Measurements from ENCODE around the gene NUDCD3.

The NUDCD3 gene

DNA sequence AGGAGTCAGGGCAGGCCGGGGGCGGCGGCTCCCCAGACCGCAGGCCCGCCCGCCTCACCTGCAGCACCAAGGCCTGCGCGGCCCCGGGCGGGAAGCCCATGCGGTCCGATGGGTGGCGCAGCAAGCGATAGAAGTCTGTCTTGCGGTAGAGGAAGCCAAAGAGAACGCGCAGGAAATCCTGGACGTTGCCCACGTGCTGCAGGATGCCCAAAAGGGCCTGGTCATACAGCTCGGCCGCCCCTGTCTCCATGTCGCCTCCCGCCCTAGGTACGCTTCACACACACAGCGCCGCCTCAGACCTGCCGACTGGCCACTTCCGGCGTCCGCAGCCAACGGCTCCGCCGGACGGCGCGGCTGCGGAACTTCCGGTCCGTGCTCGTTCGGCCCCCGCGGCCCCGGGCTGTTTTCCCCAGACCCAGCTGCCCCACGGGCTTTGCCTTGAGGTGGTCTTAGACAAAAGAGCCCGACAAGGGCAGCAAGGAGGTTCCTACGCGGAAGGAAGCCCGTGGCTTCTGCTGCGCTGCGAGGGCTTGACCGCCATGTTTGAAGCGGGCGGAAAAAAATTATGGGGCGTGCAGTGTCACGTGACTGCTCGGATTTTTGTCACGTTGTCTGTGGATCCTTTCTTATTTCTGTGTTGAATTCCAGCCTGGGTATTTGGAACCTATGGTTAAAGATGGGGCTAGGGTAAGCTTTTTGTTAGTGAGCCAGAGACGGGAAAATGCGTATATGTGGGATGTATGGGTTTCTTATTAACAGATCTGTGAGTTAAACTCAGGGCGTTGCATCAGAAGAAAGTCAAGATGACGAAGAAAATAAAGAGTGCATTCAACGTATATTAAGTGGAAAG is at the start of gene NUDCD3:
TSS of gene NUDCD3 (minus strand) at position 308 of the 850 bp plus-strand sequence. CDS start at position 250, 58 bp downstream.
- no peaks in the 10 kb centered on the region for H3K9me3 ChIP-seq (ENCODE audit: control insufficient read depth in 2 of 2, low read length in 2 of 2)
- peaks cover 13 to 21% of the 10 kb centered on the region in 2 donors for H3K4me1 ChIP-seq (ENCODE audit: control insufficient read depth in 2 of 2, insufficient read depth in 2 of 2, low read length in 2 of 2)
- H3K27ac ChIP-seq (ENCODE audit: low read depth in 2 of 2, low read length in 2 of 2) = peak within 1 kb of the TSS; percentile 95
- no peaks in the 10 kb centered on the region for H3K27me3 ChIP-seq (ENCODE audit: control insufficient read depth in 2 of 2, insufficient read depth in 2 of 2, low read length in 2 of 2)
- peak within 1 kb of the TSS; percentile 87 to 93 for H3K9ac ChIP-seq (ENCODE audit: low read depth in 1 of 2, low read length in 2 of 2)
- no peaks in the 10 kb centered on the region for H3K36me3 ChIP-seq (ENCODE audit: control insufficient read depth in 2 of 2, insufficient read depth in 2 of 2, low read length in 2 of 2)
- peak within 1 kb of the TSS; percentile 93 to 97 for H3K4me3 ChIP-seq (ENCODE audit: low read length in 2 of 2)

DNA sequence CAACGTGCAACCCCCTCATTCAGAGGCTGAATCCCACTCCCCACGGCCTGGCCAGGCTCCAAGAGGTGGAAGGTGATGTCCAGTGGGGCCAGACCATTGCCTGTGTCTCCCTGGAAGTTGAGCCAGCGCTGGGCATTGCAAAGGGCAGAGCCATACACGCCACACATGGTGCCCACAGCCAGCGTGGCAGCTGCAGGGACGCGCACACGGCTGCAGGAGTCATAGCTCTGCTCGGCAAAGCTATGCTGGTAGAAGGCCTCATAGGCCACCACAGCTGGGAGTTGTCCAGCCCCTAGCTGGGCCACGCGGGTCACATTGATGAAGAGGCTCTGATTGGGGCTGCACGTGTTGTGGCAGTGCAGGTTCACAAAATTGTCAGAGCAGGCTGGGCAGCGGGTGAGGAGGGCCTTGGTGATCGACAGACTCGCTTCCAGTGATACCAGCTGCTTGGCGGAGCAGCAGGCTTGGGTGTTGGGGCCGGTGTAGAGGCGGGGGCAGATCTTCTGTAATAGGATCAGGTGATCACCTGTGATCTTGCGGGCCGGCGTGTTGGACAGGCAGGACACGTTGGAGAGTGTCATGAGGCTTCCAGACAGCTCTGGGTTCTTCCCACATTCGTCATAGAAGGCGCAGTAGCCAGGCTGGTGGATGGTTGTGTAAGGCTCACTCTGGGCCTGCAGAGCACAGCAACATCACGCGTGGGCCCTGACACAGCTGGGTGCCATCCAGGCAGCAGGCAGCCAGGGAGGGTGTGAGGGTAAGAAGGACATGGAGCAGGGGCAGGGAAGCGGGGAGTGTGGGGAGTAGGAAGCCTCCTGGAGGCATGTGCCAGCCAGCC is 49.4 kb upstream of the NUDCD3 start:
- no peaks in the 10 kb centered on the region for H3K9me3 ChIP-seq (ENCODE audit: control insufficient read depth in 2 of 2, low read length in 2 of 2)
- H3K27ac ChIP-seq (ENCODE audit: low read depth in 2 of 2, low read length in 2 of 2) = no peak overlapping the region
- no peaks in the 10 kb centered on the region for H3K27me3 ChIP-seq (ENCODE audit: control insufficient read depth in 2 of 2, insufficient read depth in 2 of 2, low read length in 2 of 2)
- H3K9ac ChIP-seq (ENCODE audit: low read depth in 1 of 2, low read length in 2 of 2) = no peak overlapping the region
- no peaks in the 10 kb centered on the region for H3K36me3 ChIP-seq (ENCODE audit: control insufficient read depth in 2 of 2, insufficient read depth in 2 of 2, low read length in 2 of 2)
- H3K4me3 ChIP-seq (ENCODE audit: low read length in 2 of 2) = no peak overlapping the region
- H3K4me1 ChIP-seq (ENCODE audit: control insufficient read depth in 2 of 2, insufficient read depth in 2 of 2, low read length in 2 of 2) = no peaks in the 10 kb centered on the region

DNA sequence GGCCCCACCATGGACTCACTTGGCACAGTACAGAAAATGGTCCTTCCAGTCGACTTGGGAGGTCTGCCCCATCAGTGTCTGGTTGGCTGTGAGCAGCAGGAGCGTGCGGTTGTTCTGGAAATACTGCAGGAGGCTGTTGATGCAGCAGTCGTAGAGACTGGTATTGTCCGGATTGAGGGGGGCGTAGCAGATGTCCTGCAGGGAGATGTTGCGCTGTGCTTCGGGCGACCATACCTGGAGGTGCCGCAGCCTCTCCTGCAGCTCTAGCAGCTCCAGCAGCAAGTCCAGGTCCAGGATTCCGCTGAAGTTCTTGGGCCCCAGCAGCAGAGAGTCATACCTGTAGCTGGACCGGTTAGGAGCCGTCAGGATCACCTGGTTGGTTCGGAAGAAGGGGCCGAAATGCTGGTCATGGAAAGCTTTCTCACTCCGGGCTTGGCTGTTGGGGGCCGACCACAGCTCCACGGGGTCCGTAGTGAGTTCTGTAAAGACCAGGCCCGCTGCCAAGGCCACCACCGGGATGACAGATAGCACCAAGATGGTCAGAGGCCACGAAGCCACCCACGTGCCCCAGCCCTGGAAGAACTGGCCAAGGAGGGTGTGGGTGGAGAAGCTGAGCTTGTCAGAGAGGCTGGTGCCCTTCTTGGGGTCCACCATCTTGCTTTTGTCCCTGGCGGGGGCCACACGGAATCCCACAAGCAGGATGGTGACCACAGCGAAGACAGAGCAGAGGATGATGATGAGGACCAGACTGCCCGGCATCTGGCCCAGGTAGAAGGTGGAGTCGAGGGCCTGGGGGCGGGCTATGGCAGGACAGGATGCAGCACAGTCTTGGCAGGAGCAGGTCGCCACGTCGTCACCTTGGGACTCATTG is 48.6 kb upstream of the NUDCD3 start:
- no peak overlapping the region for H3K27ac ChIP-seq (ENCODE audit: low read depth in 2 of 2, low read length in 2 of 2)
- no peak overlapping the region for H3K9ac ChIP-seq (ENCODE audit: low read depth in 1 of 2, low read length in 2 of 2)
- no peaks in the 10 kb centered on the region for H3K36me3 ChIP-seq (ENCODE audit: control insufficient read depth in 2 of 2, insufficient read depth in 2 of 2, low read length in 2 of 2)
- no peaks in the 10 kb centered on the region for H3K4me1 ChIP-seq (ENCODE audit: control insufficient read depth in 2 of 2, insufficient read depth in 2 of 2, low read length in 2 of 2)
- H3K27me3 ChIP-seq (ENCODE audit: control insufficient read depth in 2 of 2, insufficient read depth in 2 of 2, low read length in 2 of 2) = no peaks in the 10 kb centered on the region
- no peaks in the 10 kb centered on the region for H3K9me3 ChIP-seq (ENCODE audit: control insufficient read depth in 2 of 2, low read length in 2 of 2)
- no peak overlapping the region for H3K4me3 ChIP-seq (ENCODE audit: low read length in 2 of 2)

DNA sequence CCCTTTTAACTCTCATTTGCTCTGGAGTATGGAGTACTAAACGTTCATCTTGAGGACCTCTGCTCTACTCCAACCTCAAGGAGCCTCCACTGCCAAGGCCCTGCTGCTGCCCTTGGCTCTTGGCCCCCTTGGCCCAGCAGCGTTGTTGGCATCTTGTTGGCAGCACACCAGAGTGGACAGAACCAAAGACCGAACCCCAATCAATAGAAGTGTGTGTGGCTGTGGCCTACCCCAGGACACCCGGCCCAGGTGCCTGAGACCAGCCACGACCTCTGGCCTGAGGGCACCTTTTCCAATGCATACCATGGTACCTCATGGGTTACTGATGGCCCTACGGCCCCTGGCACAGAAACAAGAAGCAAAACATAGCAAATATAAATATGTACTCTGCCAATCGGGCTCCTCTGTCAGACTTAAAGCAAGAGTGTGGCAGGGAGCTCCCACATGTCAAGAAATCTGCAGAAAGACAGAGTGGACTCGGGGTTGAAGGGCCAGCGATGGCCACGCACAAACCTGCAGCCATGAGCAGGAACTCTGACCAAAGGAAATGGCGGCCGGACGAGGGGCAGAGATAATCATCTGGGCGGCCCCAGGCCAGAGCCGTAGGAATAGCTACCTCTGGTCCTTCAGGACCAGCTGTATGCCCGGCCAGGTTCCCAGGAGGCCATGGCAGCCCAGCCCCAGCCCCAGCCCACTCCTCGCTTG is 47.8 kb upstream of the NUDCD3 start:
- Histone ChIP-seq H3K27ac (ENCODE audit: low read depth in 2 of 2, low read length in 2 of 2) (no peak overlapping the region), H3K4me1 (ENCODE audit: control insufficient read depth in 2 of 2, insufficient read depth in 2 of 2, low read length in 2 of 2) (peaks cover 0 to 2% of the 10 kb centered on the region in 2 donors), H3K27me3 (ENCODE audit: control insufficient read depth in 2 of 2, insufficient read depth in 2 of 2, low read length in 2 of 2) (no peaks in the 10 kb centered on the region), H3K9me3 (ENCODE audit: control insufficient read depth in 2 of 2, low read length in 2 of 2) (no peaks in the 10 kb centered on the region), H3K36me3 (ENCODE audit: control insufficient read depth in 2 of 2, insufficient read depth in 2 of 2, low read length in 2 of 2) (no peaks in the 10 kb centered on the region), H3K4me3 (ENCODE audit: low read length in 2 of 2) (no peak overlapping the region), H3K9ac (ENCODE audit: low read depth in 1 of 2, low read length in 2 of 2) (no peak overlapping the region)

DNA sequence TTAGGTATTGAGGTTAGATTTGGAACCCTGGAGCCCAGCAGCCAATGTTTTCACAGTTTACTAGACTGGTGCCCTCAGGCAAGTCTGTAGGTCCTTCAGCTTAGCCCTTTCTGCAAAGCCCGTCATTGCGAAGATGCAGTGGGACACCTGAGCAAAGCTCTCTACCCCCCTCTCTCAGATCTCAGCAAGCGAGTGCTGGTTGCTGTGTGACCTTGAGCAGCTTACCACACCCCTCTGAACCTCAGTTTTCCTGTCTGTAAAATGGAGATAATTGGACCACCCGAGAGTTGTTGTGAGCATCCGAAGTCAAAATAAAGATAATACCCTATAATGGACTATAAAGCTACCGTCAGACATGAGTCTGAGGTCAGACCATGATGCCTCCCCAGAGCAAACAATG is 47.0 kb upstream of the NUDCD3 start:
- Histone ChIP-seq H3K4me3 (ENCODE audit: low read length in 2 of 2) (no peak overlapping the region), H3K27ac (ENCODE audit: low read depth in 2 of 2, low read length in 2 of 2) (no peak overlapping the region), H3K36me3 (ENCODE audit: control insufficient read depth in 2 of 2, insufficient read depth in 2 of 2, low read length in 2 of 2) (no peaks in the 10 kb centered on the region), H3K4me1 (ENCODE audit: control insufficient read depth in 2 of 2, insufficient read depth in 2 of 2, low read length in 2 of 2) (peaks cover 0 to 2% of the 10 kb centered on the region in 2 donors), H3K27me3 (ENCODE audit: control insufficient read depth in 2 of 2, insufficient read depth in 2 of 2, low read length in 2 of 2) (no peaks in the 10 kb centered on the region), H3K9ac (ENCODE audit: low read depth in 1 of 2, low read length in 2 of 2) (no peak overlapping the region), H3K9me3 (ENCODE audit: control insufficient read depth in 2 of 2, low read length in 2 of 2) (no peaks in the 10 kb centered on the region)

DNA sequence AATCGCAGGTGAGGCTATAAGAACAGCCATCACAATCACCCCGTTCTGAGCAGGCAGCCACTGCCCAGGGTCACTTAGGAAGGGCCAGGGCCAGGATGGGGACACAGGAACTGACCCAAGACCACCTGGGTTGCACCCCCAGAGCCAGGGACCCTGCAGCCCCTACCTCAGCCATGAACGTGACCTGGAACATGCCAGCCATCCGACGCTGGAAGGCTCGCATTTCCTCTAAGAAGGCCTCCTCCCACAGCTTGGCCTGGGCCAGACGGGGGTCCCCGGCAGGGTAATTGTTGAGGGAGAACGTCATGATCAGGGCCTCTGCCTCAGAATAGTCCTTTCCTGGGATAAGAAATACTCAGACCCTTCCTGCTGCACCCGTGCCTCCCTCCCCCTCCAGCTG is 45.6 kb upstream of the NUDCD3 start:
- H3K27ac ChIP-seq (ENCODE audit: low read depth in 2 of 2, low read length in 2 of 2) = no peak overlapping the region
- H3K36me3 ChIP-seq (ENCODE audit: control insufficient read depth in 2 of 2, insufficient read depth in 2 of 2, low read length in 2 of 2) = no peaks in the 10 kb centered on the region
- no peaks in the 10 kb centered on the region for H3K9me3 ChIP-seq (ENCODE audit: control insufficient read depth in 2 of 2, low read length in 2 of 2)
- H3K4me3 ChIP-seq (ENCODE audit: low read length in 2 of 2) = no peak overlapping the region
- no peaks in the 10 kb centered on the region for H3K27me3 ChIP-seq (ENCODE audit: control insufficient read depth in 2 of 2, insufficient read depth in 2 of 2, low read length in 2 of 2)
- H3K4me1 ChIP-seq (ENCODE audit: control insufficient read depth in 2 of 2, insufficient read depth in 2 of 2, low read length in 2 of 2) = peaks cover 0 to 2% of the 10 kb centered on the region in 2 donors
- no peak overlapping the region for H3K9ac ChIP-seq (ENCODE audit: low read depth in 1 of 2, low read length in 2 of 2)

DNA sequence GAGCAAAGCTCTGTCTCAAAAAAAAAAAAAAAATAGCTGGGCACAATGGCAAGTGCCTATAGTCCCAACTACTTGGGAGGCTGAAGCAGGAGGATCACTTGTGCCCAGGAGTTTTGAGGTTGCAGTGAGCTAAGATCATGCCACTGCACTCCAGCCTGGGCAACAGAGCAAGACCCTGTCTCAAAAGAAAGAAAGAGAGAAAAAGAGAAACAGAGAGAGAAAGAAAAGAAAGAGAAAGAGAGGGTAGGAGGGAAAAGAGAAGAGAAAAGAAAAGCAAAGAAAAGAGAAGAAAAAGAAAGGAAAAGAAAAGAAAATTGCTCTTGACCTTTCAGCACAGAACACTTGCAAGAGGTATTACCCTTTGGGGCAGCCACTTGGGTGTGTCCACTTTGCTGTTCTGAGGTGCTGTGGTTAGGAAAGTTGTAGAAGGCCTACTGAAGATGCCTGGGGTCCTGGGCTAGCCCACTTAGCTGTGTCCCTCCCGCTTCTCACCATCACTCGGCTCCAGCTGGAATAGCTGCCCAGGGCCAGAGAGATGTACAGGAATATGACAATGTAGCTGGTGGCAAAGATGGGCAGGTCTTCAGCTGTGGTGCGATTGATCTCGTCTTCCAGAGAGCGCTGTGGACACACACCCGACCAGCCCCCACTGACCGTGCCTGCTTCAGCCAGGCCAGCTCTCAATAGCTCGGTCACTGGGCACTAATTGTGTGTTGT is 45.0 kb upstream of the NUDCD3 start:
- Histone ChIP-seq H3K36me3 (ENCODE audit: control insufficient read depth in 2 of 2, insufficient read depth in 2 of 2, low read length in 2 of 2) (no peaks in the 10 kb centered on the region), H3K27me3 (ENCODE audit: control insufficient read depth in 2 of 2, insufficient read depth in 2 of 2, low read length in 2 of 2) (no peaks in the 10 kb centered on the region), H3K9me3 (ENCODE audit: control insufficient read depth in 2 of 2, low read length in 2 of 2) (no peaks in the 10 kb centered on the region), H3K9ac (ENCODE audit: low read depth in 1 of 2, low read length in 2 of 2) (no peak overlapping the region), H3K4me3 (ENCODE audit: low read length in 2 of 2) (no peak overlapping the region), H3K4me1 (ENCODE audit: control insufficient read depth in 2 of 2, insufficient read depth in 2 of 2, low read length in 2 of 2) (peaks cover 0 to 2% of the 10 kb centered on the region in 2 donors), H3K27ac (ENCODE audit: low read depth in 2 of 2, low read length in 2 of 2) (no peak overlapping the region)

DNA sequence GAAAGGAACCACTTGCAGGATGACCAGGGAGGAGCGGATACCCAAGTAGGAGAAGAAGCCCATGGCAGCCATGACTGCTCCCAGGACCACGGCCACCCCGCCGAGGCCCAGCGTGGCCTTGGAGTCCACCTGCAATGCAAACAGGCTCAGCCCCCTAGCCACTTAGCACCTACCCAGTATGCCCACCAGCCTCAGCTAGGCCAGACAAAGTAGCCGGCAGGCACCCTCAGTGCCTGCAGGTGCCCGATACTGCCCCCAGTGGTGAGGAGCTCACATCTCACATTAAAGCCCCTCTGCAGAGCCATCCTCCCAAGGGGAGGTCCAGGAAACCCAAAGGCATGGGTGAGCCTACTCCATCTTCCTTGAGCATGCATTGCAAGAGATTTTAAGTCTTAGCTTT is 44.0 kb upstream of the NUDCD3 start:
- no peaks in the 10 kb centered on the region for H3K36me3 ChIP-seq (ENCODE audit: control insufficient read depth in 2 of 2, insufficient read depth in 2 of 2, low read length in 2 of 2)

DNA sequence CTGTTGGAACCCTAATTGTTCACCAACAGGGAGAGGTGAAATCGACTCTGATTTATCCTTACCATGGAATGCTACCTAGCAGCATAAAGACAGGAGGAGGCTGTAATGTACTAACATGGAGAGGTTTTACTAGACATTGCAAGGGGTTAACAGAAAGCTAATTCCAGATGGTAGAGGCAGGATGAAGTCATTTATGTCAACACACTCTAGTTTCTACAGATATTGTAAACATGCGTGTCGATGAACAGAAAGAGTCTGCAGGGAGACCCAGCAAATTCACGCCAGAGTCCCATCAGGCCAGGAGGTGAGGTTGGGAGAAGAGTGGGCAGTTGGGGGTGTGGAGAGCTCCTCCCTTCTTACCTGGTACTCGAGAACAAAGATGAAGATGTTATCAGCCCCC is 43.6 kb upstream of the NUDCD3 start:
- no peak overlapping the region for H3K9ac ChIP-seq (ENCODE audit: low read depth in 1 of 2, low read length in 2 of 2)
- no peak overlapping the region for H3K27ac ChIP-seq (ENCODE audit: low read depth in 2 of 2, low read length in 2 of 2)
- H3K4me1 ChIP-seq (ENCODE audit: control insufficient read depth in 2 of 2, insufficient read depth in 2 of 2, low read length in 2 of 2) = peaks cover 0 to 2% of the 10 kb centered on the region in 2 donors
- no peaks in the 10 kb centered on the region for H3K36me3 ChIP-seq (ENCODE audit: control insufficient read depth in 2 of 2, insufficient read depth in 2 of 2, low read length in 2 of 2)
- H3K27me3 ChIP-seq (ENCODE audit: control insufficient read depth in 2 of 2, insufficient read depth in 2 of 2, low read length in 2 of 2) = no peaks in the 10 kb centered on the region
- no peaks in the 10 kb centered on the region for H3K9me3 ChIP-seq (ENCODE audit: control insufficient read depth in 2 of 2, low read length in 2 of 2)
- H3K4me3 ChIP-seq (ENCODE audit: low read length in 2 of 2) = no peak overlapping the region

More for the DNA sequence above, 44.0 kb upstream of the NUDCD3 start:
- H3K9ac ChIP-seq (ENCODE audit: low read depth in 1 of 2, low read length in 2 of 2) = no peak overlapping the region
- peaks cover 0 to 2% of the 10 kb centered on the region in 2 donors for H3K4me1 ChIP-seq (ENCODE audit: control insufficient read depth in 2 of 2, insufficient read depth in 2 of 2, low read length in 2 of 2)
- H3K9me3 ChIP-seq (ENCODE audit: control insufficient read depth in 2 of 2, low read length in 2 of 2) = no peaks in the 10 kb centered on the region
- no peak overlapping the region for H3K27ac ChIP-seq (ENCODE audit: low read depth in 2 of 2, low read length in 2 of 2)
- H3K27me3 ChIP-seq (ENCODE audit: control insufficient read depth in 2 of 2, insufficient read depth in 2 of 2, low read length in 2 of 2) = no peaks in the 10 kb centered on the region
- H3K4me3 ChIP-seq (ENCODE audit: low read length in 2 of 2) = no peak overlapping the region

All from mucosa of rectum (tissue), 2 donors.